Activated gamma-delta T cell treated with anti-CD3 and anti-CD28 coated beads, Interleukin-2, amount 50 U/mL, for 16 hours (primary cell): ENCODE measurements around the gene KRT2.

Source experiments
- DNase-seq: peaks from one replicate; pipeline ENCODE4 v3.0.0-alpha.2; 2020; ENCODE audit warnings: low read depth

The KRT2 gene

GRCh38 chr12:52637299-52637698 is 14.7 kb downstream of the KRT2 start:
- no peak for DNase-seq

- DNase-seq, result no peak
These were observed 15.3 kb downstream of the KRT2 start for GRCh38 chr12:52636592-52637258.

DNA sequence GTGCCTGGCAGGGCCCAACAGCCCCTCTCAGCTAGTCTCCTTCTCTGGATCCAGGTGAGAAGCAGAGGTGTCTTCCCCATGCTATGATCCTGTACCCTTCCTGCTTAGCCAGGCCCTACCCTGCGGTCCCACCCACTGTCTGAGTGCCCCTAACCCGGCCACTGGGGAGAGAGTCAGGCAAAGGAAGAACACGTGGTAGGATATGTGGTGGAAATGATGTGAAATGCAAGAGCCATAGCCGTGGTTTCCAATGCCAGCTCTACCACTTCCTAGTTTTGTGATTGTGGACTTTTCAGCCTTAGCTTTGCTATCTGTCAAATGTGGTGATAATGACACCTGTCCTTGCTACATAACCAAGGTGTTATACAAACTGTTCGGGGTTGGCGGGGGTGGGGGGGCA is 15.8 kb downstream of the KRT2 start:
- no peak for DNase-seq

GRCh38 chr12:52634266-52635056 is 17.6 kb downstream of the KRT2 start:
- DNase-seq, result no peak

DNA sequence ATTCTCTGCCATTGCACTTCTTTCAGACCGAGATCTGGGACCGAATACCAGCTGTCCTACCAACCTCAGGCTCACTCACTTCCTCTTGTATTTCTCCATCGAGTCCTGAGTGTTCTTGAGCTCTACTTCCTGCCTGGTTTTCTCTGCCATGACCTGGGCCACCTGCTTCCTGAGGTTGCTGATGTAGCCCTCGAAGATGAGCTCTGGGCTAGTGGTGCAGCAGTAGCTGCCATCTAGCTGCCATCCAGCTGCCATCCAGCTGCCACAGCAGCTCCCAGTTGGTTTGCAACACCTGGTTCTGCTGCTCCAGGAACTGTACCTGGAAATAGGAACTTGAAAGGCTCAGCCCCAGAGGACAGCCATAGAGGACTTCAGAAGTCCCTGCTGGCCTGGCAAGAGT is 18.6 kb downstream of the KRT2 start:
- no peak for DNase-seq

GRCh38 chr12:52632656-52633055 is 19.4 kb downstream of the KRT2 start:
- DNase-seq, result no peak

GRCh38 chr12:52631676-52632459 is 20.1 kb downstream of the KRT2 start:
- DNase-seq, result no peak

GRCh38 chr12:52631264-52631663 is 20.7 kb downstream of the KRT2 start:
- no peak for DNase-seq

- no peak for DNase-seq
These were observed 21.3 kb downstream of the KRT2 start for GRCh38 chr12:52630599-52631200.

GRCh38 chr12:52630008-52630500 is 22.0 kb downstream of the KRT2 start:
- DNase-seq, result no peak

DNA sequence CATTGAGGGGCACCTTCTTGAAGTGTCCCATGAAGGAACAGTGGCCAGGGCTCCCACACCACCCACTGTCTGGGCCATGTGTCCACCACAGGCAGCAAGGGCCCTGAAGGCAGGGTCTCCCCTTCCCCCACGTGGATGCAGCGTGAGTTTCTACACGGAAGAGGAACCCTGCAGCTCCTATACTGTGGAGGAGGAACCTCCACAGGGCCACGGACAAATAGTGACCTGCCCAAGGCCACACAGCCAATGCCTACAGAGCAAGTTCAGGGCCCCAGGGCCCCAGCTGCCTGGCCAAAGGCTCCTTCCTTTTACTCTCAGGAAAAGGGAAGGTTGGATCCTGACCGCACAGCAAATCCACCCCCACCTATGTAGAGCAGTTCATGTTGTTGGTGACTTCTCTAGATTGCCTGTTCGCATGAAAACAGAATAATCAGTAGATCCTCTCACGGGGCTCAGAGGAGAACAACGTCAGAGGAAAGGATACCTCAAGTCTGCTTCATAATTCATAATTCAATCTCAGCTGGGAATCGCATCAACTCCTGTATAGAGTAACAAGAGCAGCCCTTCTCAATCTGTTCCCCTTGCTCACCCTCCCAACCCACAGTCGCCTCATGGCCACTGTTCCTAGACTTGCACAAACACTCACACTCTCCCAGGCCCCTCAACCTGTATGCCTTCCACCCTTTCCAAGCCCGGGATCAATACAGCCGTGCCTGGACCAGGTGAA is 22.6 kb downstream of the KRT2 start:
- DNase-seq, result no peak

DNA sequence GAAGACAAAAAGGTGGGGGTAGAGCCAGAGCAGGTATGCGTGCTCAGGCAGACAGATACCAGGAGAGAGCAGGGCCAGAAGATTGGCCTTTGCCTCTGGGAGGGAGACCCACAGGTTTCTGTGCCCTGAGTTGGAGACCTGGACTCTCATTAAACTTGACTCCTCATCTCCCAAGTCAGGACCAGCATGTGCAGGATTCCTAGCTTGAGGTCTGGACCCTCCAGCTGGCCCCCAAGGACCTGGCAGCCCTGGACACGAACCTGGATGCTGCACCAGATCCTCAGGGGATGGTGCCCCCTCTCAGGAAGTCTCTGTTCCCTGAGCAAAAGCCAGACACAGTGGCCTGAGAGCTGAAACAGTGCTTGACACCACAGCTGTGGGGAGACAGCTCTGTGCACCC is 23.2 kb downstream of the KRT2 start:
- DNase-seq, result no peak

DNA sequence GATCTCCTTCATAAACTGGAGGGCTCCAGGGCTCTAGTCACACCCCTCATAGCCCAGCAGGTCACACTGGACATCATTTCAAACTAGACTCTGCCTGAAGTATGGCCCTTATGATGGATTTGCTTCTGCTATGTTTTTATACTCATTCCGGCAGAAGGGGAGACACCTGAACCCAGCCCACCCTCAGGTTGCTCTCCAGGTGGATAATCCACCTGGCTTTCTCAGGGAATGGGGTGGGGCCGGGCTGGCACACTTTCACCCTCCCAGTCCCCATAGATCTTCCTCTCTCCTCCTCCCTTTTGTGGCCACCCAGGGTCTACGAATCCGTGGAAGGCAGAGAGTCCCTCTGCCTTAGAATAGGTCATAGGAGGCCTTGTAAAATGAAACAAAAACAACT is 23.9 kb downstream of the KRT2 start:
- no peak for DNase-seq

GRCh38 chr12:52627395-52628110 is 24.5 kb downstream of the KRT2 start:
- DNase-seq, result no peak

GRCh38 chr12:52622349-52622748 is 29.7 kb downstream of the KRT2 start:
- no peak for DNase-seq

- DNase-seq, result no peak
These were observed 33.1 kb downstream of the KRT2 start for GRCh38 chr12:52618866-52619265.

GRCh38 chr12:52618216-52618615 is 33.8 kb downstream of the KRT2 start, which contains the start of gene KRT73:
Gene KRT73 (minus strand): TSS chr12:52618559. CDS start chr12:52618524, 35 bp downstream.
- no peak for DNase-seq

DNA sequence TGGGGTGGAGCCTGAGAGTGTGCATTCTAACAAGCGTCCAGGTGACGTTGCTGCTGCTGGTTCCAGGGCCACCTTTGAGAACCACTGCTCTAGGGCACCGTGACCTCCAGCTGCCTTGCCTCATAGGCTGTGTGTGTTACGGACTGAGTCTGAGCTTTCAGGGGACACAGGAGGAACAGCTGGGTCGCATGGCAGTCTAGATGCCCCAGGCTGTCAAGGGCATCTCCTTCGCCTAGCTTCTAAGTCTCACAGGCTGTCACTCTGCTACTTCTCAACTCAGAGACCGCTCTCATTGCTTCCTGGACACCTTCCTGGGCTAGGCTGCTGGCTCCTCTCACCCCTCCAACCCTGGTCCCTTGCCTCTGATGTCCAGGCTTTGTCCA is 34.6 kb downstream of the KRT2 start:
- DNase-seq, result no peak

DNA sequence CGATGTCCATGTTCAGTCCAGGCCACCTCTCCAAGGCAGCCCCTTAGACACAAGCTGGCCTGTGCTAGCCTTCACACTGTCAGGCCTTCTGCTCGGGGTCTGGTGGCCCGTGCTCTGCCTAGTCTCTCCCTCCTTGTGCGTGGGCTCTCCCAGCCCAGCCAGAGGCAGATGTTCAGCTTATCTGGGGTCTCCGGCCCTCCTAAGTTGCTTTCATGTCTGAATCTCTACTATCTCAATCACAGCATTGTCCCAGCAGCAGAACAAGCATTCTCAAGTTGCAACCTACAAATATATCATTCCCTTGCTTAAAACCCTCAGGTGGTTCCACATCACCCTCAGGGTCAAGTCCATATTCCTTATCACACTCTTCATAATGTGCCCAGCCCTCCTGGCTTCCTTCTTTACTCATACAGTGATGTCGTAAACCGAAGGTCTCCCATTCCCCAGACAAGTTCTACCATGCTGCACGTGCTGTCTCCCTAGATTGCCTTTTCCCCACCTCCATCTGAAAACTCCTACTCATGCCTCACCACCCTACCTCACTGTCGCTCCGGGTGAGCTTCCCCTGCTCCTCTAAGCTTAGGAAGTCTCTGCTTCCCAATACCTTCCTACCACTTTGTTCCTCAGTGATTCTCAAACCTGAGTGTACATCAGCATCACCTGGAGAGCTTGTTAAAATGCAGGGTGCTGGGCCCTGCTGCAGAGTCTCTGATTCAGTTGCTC is 35.2 kb downstream of the KRT2 start:
- no peak for DNase-seq

- no peak for DNase-seq
These were observed 36.1 kb downstream of the KRT2 start for GRCh38 chr12:52615912-52616311.
